Suprapubic skin (tissue), 3 donors: Measurements from ENCODE around the gene ZSCAN18.

Experiments used
- CTCF ChIP-seq, 2 donors: fragments of 200-600 bp in 1 of 2; fragments of 450-650 bp in 1 of 2; sonication (generic) in 1 of 2; IDR thresholded peaks; one replicate each; pipeline ENCODE4 v1.5.1; 2016 to 2019; ENCODE audit warnings: antibody characterized with exemption in 2 of 2, mild to moderate bottlenecking in 1 of 2, moderate library complexity in 1 of 2
- POLR2AphosphoS5 ChIP-seq, 3 donors: sonication (generic); formaldehyde crosslinking; IDR thresholded peaks; one replicate each; pipeline ENCODE4 v1.6.1; 2017; ENCODE audit warnings: antibody characterized with exemption in 3 of 3

- TF ChIP-seq CTCF (IDR thresholded peaks at IDR 0.05) (no peak), POLR2AphosphoS5 (IDR thresholded peaks at IDR 0.05) (no peak)
These were observed 13.3 kb downstream of the ZSCAN18 start for GRCh38 chr19:58084596-58085347.
